ENCODE measurements around the gene ARSI.

Gene ARSI

GRCh38 chr5:150318613-150319483 lies 16.1 kb upstream of the ARSI start:
- no peak overlapping the region for H3K4me3 ChIP-seq (ENCODE audit: insufficient read depth, low read depth, low read length, poor library complexity, severe bottlenecking)
- no peaks in the 10 kb centered on the region for H3K36me3 ChIP-seq (ENCODE audit: control insufficient read depth, insufficient read depth, low read length)
- no peak overlapping the region for H3K27ac ChIP-seq (ENCODE audit: insufficient read depth, low read length, poor library complexity, severe bottlenecking)
- no peaks in the 10 kb centered on the region for H3K9me3 ChIP-seq (ENCODE audit: control insufficient read depth, low read length)
- no peaks in the 10 kb centered on the region for H3K4me1 ChIP-seq (ENCODE audit: control insufficient read depth, insufficient read depth, low read length, poor library complexity, severe bottlenecking)
- no peaks in the 10 kb centered on the region for H3K27me3 ChIP-seq (replicated peaks; ENCODE audit: control insufficient read depth, insufficient read depth, low read length, poor library complexity, severe bottlenecking)
- no peak for DNase-seq

- Histone ChIP-seq H3K4me3 (ENCODE audit: insufficient read depth, low read depth, low read length, poor library complexity, severe bottlenecking) (no peak overlapping the region), H3K36me3 (ENCODE audit: control insufficient read depth, insufficient read depth, low read length) (no peaks in the 10 kb centered on the region), H3K27ac (ENCODE audit: insufficient read depth, low read length, poor library complexity, severe bottlenecking) (no peak overlapping the region), H3K4me1 (ENCODE audit: control insufficient read depth, insufficient read depth, low read length, poor library complexity, severe bottlenecking) (no peaks in the 10 kb centered on the region), H3K9me3 (ENCODE audit: control insufficient read depth, low read length) (no peaks in the 10 kb centered on the region), H3K27me3 (replicated peaks; ENCODE audit: control insufficient read depth, insufficient read depth, low read length, poor library complexity, severe bottlenecking) (no peaks in the 10 kb centered on the region)
- no peak for DNase-seq
Measured at GRCh38 chr5:150317048-150318003, 14.6 kb upstream of the ARSI start.

GRCh38 chr5:150316320-150316719 lies 13.6 kb upstream of the ARSI start:
- DNase-seq: no peak
- Histone ChIP-seq H3K4me3 (ENCODE audit: insufficient read depth, low read depth, low read length, poor library complexity, severe bottlenecking) (no peak overlapping the region), H3K9me3 (ENCODE audit: control insufficient read depth, low read length) (no peaks in the 10 kb centered on the region), H3K36me3 (ENCODE audit: control insufficient read depth, insufficient read depth, low read length) (no peaks in the 10 kb centered on the region), H3K27ac (ENCODE audit: insufficient read depth, low read length, poor library complexity, severe bottlenecking) (no peak overlapping the region), H3K27me3 (replicated peaks; ENCODE audit: control insufficient read depth, insufficient read depth, low read length, poor library complexity, severe bottlenecking) (no peaks in the 10 kb centered on the region), H3K4me1 (ENCODE audit: control insufficient read depth, insufficient read depth, low read length, poor library complexity, severe bottlenecking) (no peaks in the 10 kb centered on the region)

DNA sequence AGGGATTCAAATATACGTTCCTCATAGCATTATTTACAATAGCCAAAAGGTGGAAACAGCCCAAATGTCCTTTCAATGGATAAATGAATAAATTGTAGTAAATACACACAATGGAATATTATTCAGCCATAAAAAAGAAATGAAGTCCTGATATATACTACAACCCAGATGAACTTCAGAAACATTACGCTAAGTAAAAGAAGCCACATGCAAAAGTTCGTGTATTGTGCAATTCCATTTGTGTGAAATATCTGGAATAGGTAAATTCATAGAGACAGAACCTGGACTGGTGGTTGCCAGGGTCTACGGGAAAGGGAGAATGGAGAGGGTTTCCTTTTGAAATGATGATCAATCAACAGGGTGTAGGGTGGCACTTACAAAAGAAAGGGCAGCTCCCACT lies 12.5 kb upstream of the ARSI start:
- H3K9me3 ChIP-seq (ENCODE audit: control insufficient read depth, low read length): no peaks in the 10 kb centered on the region
- DNase-seq: no peak
- H3K4me1 ChIP-seq (ENCODE audit: control insufficient read depth, insufficient read depth, low read length, poor library complexity, severe bottlenecking): no peaks in the 10 kb centered on the region
- H3K36me3 ChIP-seq (ENCODE audit: control insufficient read depth, insufficient read depth, low read length): no peaks in the 10 kb centered on the region
- no peak overlapping the region for H3K27ac ChIP-seq (ENCODE audit: insufficient read depth, low read length, poor library complexity, severe bottlenecking)
- H3K4me3 ChIP-seq (ENCODE audit: insufficient read depth, low read depth, low read length, poor library complexity, severe bottlenecking): no peak overlapping the region
- H3K27me3 ChIP-seq (replicated peaks; ENCODE audit: control insufficient read depth, insufficient read depth, low read length, poor library complexity, severe bottlenecking): no peaks in the 10 kb centered on the region

- no peaks in the 10 kb centered on the region for H3K27me3 ChIP-seq (replicated peaks; ENCODE audit: control insufficient read depth, insufficient read depth, low read length, poor library complexity, severe bottlenecking)
- no peaks in the 10 kb centered on the region for H3K36me3 ChIP-seq (ENCODE audit: control insufficient read depth, insufficient read depth, low read length)
- no peak overlapping the region for H3K4me3 ChIP-seq (ENCODE audit: insufficient read depth, low read depth, low read length, poor library complexity, severe bottlenecking)
- H3K9me3 ChIP-seq (ENCODE audit: control insufficient read depth, low read length): no peaks in the 10 kb centered on the region
- no peak overlapping the region for H3K27ac ChIP-seq (ENCODE audit: insufficient read depth, low read length, poor library complexity, severe bottlenecking)
- no peak for DNase-seq
- H3K4me1 ChIP-seq (ENCODE audit: control insufficient read depth, insufficient read depth, low read length, poor library complexity, severe bottlenecking): no peaks in the 10 kb centered on the region
Measured at GRCh38 chr5:150313921-150314716, 11.4 kb upstream of the ARSI start.

DNA sequence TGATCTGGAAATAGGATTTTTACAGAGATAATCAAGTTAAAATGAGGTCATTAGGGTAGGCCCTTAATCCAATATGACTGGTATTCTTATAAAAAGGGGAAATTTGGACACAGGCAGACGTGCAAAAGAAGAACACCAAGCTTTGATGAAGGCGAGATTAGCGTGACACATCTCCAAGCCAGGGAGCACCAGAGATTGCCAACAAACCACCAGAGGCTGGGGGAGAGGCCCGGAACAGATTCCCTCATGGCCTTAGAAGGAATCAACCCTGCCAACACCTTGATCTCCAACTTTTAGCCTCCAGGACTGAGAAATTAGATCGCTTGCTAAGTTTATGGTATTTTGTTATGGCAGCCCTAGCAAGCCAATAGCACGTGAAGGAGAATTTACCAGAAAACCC lies 10.8 kb upstream of the ARSI start:
- no peaks in the 10 kb centered on the region for H3K4me1 ChIP-seq (ENCODE audit: control insufficient read depth, insufficient read depth, low read length, poor library complexity, severe bottlenecking)
- no peak overlapping the region for H3K27ac ChIP-seq (ENCODE audit: insufficient read depth, low read length, poor library complexity, severe bottlenecking)
- no peaks in the 10 kb centered on the region for H3K27me3 ChIP-seq (replicated peaks; ENCODE audit: control insufficient read depth, insufficient read depth, low read length, poor library complexity, severe bottlenecking)
- H3K4me3 ChIP-seq (ENCODE audit: insufficient read depth, low read depth, low read length, poor library complexity, severe bottlenecking): no peak overlapping the region
- no peak for DNase-seq
- no peaks in the 10 kb centered on the region for H3K9me3 ChIP-seq (ENCODE audit: control insufficient read depth, low read length)
- H3K36me3 ChIP-seq (ENCODE audit: control insufficient read depth, insufficient read depth, low read length): no peaks in the 10 kb centered on the region

GRCh38 chr5:150312518-150312917 lies 9.8 kb upstream of the ARSI start:
- no peak overlapping the region for H3K27ac ChIP-seq (ENCODE audit: insufficient read depth, low read length, poor library complexity, severe bottlenecking)
- no peaks in the 10 kb centered on the region for H3K4me1 ChIP-seq (ENCODE audit: control insufficient read depth, insufficient read depth, low read length, poor library complexity, severe bottlenecking)
- no peaks in the 10 kb centered on the region for H3K36me3 ChIP-seq (ENCODE audit: control insufficient read depth, insufficient read depth, low read length)
- DNase-seq: no peak
- H3K9me3 ChIP-seq (ENCODE audit: control insufficient read depth, low read length): no peaks in the 10 kb centered on the region
- H3K4me3 ChIP-seq (ENCODE audit: insufficient read depth, low read depth, low read length, poor library complexity, severe bottlenecking): no peak overlapping the region
- H3K27me3 ChIP-seq (replicated peaks; ENCODE audit: control insufficient read depth, insufficient read depth, low read length, poor library complexity, severe bottlenecking): no peaks in the 10 kb centered on the region

GRCh38 chr5:150311015-150311692 lies 8.4 kb upstream of the ARSI start:
- H3K27ac ChIP-seq (ENCODE audit: insufficient read depth, low read length, poor library complexity, severe bottlenecking): no peak overlapping the region
- no peaks in the 10 kb centered on the region for H3K36me3 ChIP-seq (ENCODE audit: control insufficient read depth, insufficient read depth, low read length)
- no peak overlapping the region for H3K4me3 ChIP-seq (ENCODE audit: insufficient read depth, low read depth, low read length, poor library complexity, severe bottlenecking)
- no peak for DNase-seq
- H3K27me3 ChIP-seq (replicated peaks; ENCODE audit: control insufficient read depth, insufficient read depth, low read length, poor library complexity, severe bottlenecking): no peaks in the 10 kb centered on the region
- no peaks in the 10 kb centered on the region for H3K9me3 ChIP-seq (ENCODE audit: control insufficient read depth, low read length)
- no peaks in the 10 kb centered on the region for H3K4me1 ChIP-seq (ENCODE audit: control insufficient read depth, insufficient read depth, low read length, poor library complexity, severe bottlenecking)

- no peak for DNase-seq
- no peaks in the 10 kb centered on the region for H3K27me3 ChIP-seq (replicated peaks; ENCODE audit: control insufficient read depth, insufficient read depth, low read length, poor library complexity, severe bottlenecking)
- H3K4me3 ChIP-seq (ENCODE audit: insufficient read depth, low read depth, low read length, poor library complexity, severe bottlenecking): no peak overlapping the region
- H3K4me1 ChIP-seq (ENCODE audit: control insufficient read depth, insufficient read depth, low read length, poor library complexity, severe bottlenecking): no peaks in the 10 kb centered on the region
- no peak overlapping the region for H3K27ac ChIP-seq (ENCODE audit: insufficient read depth, low read length, poor library complexity, severe bottlenecking)
- no peaks in the 10 kb centered on the region for H3K9me3 ChIP-seq (ENCODE audit: control insufficient read depth, low read length)
- H3K36me3 ChIP-seq (ENCODE audit: control insufficient read depth, insufficient read depth, low read length): no peaks in the 10 kb centered on the region
Measured at GRCh38 chr5:150310246-150310645, 7.5 kb upstream of the ARSI start.

All from effector memory CD4-positive, alpha-beta T cell (primary cell).